Testis (tissue), 5 donors: ENCODE measurements around the gene CARD9. TPM values are rescaled to one million over a fixed set of nuclear protein-coding genes. Genes with fewer than 3 reads are reported as not detected.

Experiments used
- DNase-seq: peaks from one replicate; pipeline ENCODE4 v3.0.0-alpha.2; 2019
- H3K27ac ChIP-seq, 2 donors: fragments of 200-600 bp; sonication (generic); one replicate each; pipeline ENCODE4 v1.5.1; 2019
- H3K27me3 ChIP-seq: fragments of 200-600 bp; sonication (generic); one replicate; pipeline ENCODE4 v1.5.1; 2019
- H3K36me3 ChIP-seq: fragments of 200-600 bp; sonication (generic); one replicate; pipeline ENCODE4 v1.5.1; 2017; ENCODE audit warnings: low read depth; ENCODE audit errors: missing control alignments
- H3K4me1 ChIP-seq: fragments of 200-600 bp; sonication (generic); one replicate; pipeline ENCODE4 v1.5.1; 2019
- H3K4me3 ChIP-seq, 2 donors: fragments of 200-600 bp; sonication (generic); one replicate each; pipeline ENCODE4 v1.5.1; 2017 to 2019
- H3K9me3 ChIP-seq: fragments of 200-600 bp; sonication (generic); one replicate; pipeline ENCODE4 v1.5.1; 2017
- POLR2A ChIP-seq: fragments of 450-650 bp; IDR thresholded peaks from one replicate; pipeline ENCODE4 v1.6.1; 2017; ENCODE audit warnings: antibody characterized with exemption, mild to moderate bottlenecking, moderate library complexity
- WGBS, 2 donors: methylation state at CpG; one replicate each; pipeline ENCODE4 v1.1.5; 2018; 5-methylcytosine and 5-hydroxymethylcytosine counted together
- intact Hi-C: fragments of 100-400 bp; cut with DNase I; formaldehyde crosslinking; loops from one replicate; pipeline ENCODE4 v1.15.1; 2023; ENCODE audit warnings: low total_unique reads
- long read RNA-seq, 2 donors: transcript quantifications; one replicate each; lab custom pipeline, GENCODE V29; 2026
- polyA plus RNA-seq: library from polyadenylated mRNA; stranded (reverse); fragments of 350-450 nt; fragmentation: Illumina TruSeq; extraction: RNeasy Lipid Tissue Mini Kit (QIAGEN cat#74804); gene quantifications from one replicate; pipeline ENCODE4 v1.2.3, GENCODE V29; 2014; ENCODE audit warnings: low read depth, low replicate concordance; ENCODE audit not compliant: insufficient read depth
- total RNA-seq, 2 donors: library from RNA; depleted of rRNA; stranded (reverse); fragments of >200 nt; gene quantifications; one replicate each; pipeline ENCODE4 v1.2.3, GENCODE V29; 2016
- TF ChIP-seq, protein P1 (sequence below), 3 experiments: fragments of 450-650 bp in 2 of 3; fragments of 200-600 bp in 1 of 3; sonication (generic) in 1 of 3; IDR thresholded peaks; one replicate each; pipeline ENCODE4 v1.5.1; 2016 to 2019; ENCODE audit warnings: antibody characterized with exemption in 3 of 3, mild to moderate bottlenecking in 2 of 3, moderate library complexity in 1 of 3

Gene CARD9, protein sequence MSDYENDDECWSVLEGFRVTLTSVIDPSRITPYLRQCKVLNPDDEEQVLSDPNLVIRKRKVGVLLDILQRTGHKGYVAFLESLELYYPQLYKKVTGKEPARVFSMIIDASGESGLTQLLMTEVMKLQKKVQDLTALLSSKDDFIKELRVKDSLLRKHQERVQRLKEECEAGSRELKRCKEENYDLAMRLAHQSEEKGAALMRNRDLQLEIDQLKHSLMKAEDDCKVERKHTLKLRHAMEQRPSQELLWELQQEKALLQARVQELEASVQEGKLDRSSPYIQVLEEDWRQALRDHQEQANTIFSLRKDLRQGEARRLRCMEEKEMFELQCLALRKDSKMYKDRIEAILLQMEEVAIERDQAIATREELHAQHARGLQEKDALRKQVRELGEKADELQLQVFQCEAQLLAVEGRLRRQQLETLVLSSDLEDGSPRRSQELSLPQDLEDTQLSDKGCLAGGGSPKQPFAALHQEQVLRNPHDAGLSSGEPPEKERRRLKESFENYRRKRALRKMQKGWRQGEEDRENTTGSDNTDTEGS
- total RNA-seq (1 to 10 TPM; 3.5 to 3.7 TPM), polyA plus RNA-seq (1.8 TPM)
- long read RNA-seq, donor 1, partial matches to known transcripts: 0 of 1 reads
- long read RNA-seq, donor 1, other reads (novel, unspliced or antisense): 0 of 1 reads
- long read RNA-seq, donor 2: 0 reads

GRCh38 chr9:136373300-136374182 lies at the start of gene CARD9:
Gene CARD9, minus strand, starts transcription at chr9:136373669. Its CDS starts 1,591 bp downstream, at chr9:136372078.
- H3K27me3 ChIP-seq: no peaks in the 10 kb centered on the region
- TF ChIP-seq POLR2A: no peak
- TF ChIP-seq, protein P1, sequence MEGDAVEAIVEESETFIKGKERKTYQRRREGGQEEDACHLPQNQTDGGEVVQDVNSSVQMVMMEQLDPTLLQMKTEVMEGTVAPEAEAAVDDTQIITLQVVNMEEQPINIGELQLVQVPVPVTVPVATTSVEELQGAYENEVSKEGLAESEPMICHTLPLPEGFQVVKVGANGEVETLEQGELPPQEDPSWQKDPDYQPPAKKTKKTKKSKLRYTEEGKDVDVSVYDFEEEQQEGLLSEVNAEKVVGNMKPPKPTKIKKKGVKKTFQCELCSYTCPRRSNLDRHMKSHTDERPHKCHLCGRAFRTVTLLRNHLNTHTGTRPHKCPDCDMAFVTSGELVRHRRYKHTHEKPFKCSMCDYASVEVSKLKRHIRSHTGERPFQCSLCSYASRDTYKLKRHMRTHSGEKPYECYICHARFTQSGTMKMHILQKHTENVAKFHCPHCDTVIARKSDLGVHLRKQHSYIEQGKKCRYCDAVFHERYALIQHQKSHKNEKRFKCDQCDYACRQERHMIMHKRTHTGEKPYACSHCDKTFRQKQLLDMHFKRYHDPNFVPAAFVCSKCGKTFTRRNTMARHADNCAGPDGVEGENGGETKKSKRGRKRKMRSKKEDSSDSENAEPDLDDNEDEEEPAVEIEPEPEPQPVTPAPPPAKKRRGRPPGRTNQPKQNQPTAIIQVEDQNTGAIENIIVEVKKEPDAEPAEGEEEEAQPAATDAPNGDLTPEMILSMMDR (IDR thresholded peaks at IDR 0.05): no peak
- no peak for DNase-seq
- no peaks in the 10 kb centered on the region for H3K9me3 ChIP-seq
- intact Hi-C loops: no loop called here
- peaks cover 8% of the 10 kb centered on the region for H3K4me1 ChIP-seq
- no peaks in the 10 kb centered on the region for H3K36me3 ChIP-seq
- H3K27ac ChIP-seq: no peak within 1 kb of the TSS
- 85 to 94% methylated on average over 9 to 27 of the region's 27 CpGs for WGBS, 2 donors
- no peak within 1 kb of the TSS for H3K4me3 ChIP-seq

GRCh38 chr9:136422876-136423275 lies 49.4 kb upstream of the CARD9 start:
- Histone ChIP-seq H3K36me3 (no peaks in the 10 kb centered on the region), H3K27ac (no peak overlapping the region), H3K4me3 (no peak overlapping the region), H3K9me3 (no peaks in the 10 kb centered on the region), H3K27me3 (no peaks in the 10 kb centered on the region), H3K4me1 (no peaks in the 10 kb centered on the region)
- DNase-seq: no peak
- TF ChIP-seq, protein P1 (IDR thresholded peaks at IDR 0.05): no peak
- TF ChIP-seq POLR2A: no peak
- intact Hi-C loops: no loop called here
- WGBS, 2 donors: 94% methylated on average over 9 to 26 of the region's 26 CpGs

DNA sequence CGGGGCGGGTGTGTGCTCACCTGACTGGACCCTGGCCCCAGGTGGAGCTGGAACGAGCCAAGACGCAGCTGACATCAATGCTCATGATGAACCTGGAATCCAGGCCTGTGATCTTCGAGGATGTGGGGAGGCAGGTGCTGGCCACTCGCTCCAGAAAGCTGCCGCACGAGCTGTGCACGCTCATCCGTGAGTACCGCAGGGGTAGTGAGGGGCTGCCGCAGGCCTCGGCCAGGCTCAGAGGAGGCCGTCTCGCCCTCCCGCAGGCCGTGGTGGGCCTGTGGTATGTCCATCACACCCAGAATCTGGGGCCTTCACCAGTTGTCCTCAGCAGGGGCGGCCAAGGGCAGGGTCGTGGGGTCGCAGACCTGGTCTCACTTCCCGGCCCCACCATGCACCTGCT lies 48.3 kb upstream of the CARD9 start:
- Histone ChIP-seq H3K4me3 (no peak overlapping the region), H3K27ac (no peak overlapping the region), H3K36me3 (no peaks in the 10 kb centered on the region), H3K9me3 (no peaks in the 10 kb centered on the region), H3K27me3 (no peaks in the 10 kb centered on the region), H3K4me1 (no peaks in the 10 kb centered on the region)
- TF ChIP-seq, protein P1 (IDR thresholded peaks at IDR 0.05): no peak
- TF ChIP-seq POLR2A: no peak
- intact Hi-C loops: no loop called here
- WGBS, 2 donors: 92 to 94% methylated on average over 12 to 21 of the region's 21 CpGs
- DNase-seq: no peak

DNA sequence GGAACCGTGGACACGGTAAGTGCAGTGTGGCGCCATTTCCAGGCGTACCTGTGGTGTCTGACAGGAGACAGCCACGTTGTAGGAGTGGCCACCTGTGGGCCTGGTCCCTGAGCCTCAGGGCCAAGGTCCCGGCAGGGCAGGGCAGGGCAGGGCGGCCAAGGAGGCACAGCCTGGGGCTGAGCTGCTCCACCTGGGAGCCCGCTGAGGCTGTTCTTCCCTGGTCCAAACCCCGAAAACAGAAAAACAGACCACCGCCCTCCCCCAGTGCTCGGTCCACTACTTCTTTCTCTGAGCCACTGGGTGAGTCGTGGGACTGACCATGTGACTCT lies 45.6 kb upstream of the CARD9 start:
- H3K4me1 ChIP-seq: no peaks in the 10 kb centered on the region
- intact Hi-C loops: no loop called here
- WGBS, 2 donors: 91 to 92% methylated on average over 11 to 12 of the region's 12 CpGs
- H3K36me3 ChIP-seq: no peaks in the 10 kb centered on the region
- H3K27me3 ChIP-seq: no peaks in the 10 kb centered on the region
- DNase-seq: no peak
- H3K27ac ChIP-seq: no peak overlapping the region
- TF ChIP-seq, protein P1 (IDR thresholded peaks at IDR 0.05): no peak
- no peak for TF ChIP-seq POLR2A
- no peak overlapping the region for H3K4me3 ChIP-seq
- H3K9me3 ChIP-seq: no peaks in the 10 kb centered on the region
